ENCODE results near the gene ASB18. TPM values are rescaled to one million over a fixed set of nuclear protein-coding genes. Genes with fewer than 3 reads are reported as not detected.

The ASB18 gene
- total and polyA plus RNA-seq, 2 donors (not counting 3 experiments of a cell fraction or from before 2014, with no cell fraction given) = not detected

- FAIRE-seq (no peak), DNase-seq (ENCODE audit: low read depth, low spot score) (no peak)
- Histone ChIP-seq H3K27ac (ENCODE audit: insufficient read depth, low read depth, low read length) (no peak overlapping the region), H4K20me1 (replicated peaks; ENCODE audit: control insufficient read depth, extremely low read depth, insufficient read depth, low read length) (no peaks in the 10 kb centered on the region), H3K4me1 (ENCODE audit: control insufficient read depth, extremely low read depth, insufficient read depth, low read length) (no peaks in the 10 kb centered on the region), H3K4me3 (replicated peaks in 1 of 3; ENCODE audit: insufficient read depth in 1 of 3, low read depth in 1 of 3, low read length in 3 of 3) (no peak overlapping the region), H3K79me2 (ENCODE audit: control insufficient read depth, insufficient read depth, low read length) (no peaks in the 10 kb centered on the region), H3K4me2 (ENCODE audit: insufficient read depth, low read length) (no peak overlapping the region), H3K9me1 (replicated peaks; ENCODE audit: control insufficient read depth, extremely low read depth, insufficient read depth, low read length) (no peaks in the 10 kb centered on the region), H3K9ac (replicated peaks; ENCODE audit: extremely low read depth, insufficient read depth, low read length) (no peak overlapping the region), H2AFZ (ENCODE audit: low read depth, low read length) (no peak overlapping the region), H3K9me3 (replicated peaks; ENCODE audit: control insufficient read depth, insufficient read depth, low read length) (no peaks in the 10 kb centered on the region), H3K36me3 (ENCODE audit: control insufficient read depth in 2 of 2, extremely low read depth in 1 of 2, insufficient read depth in 2 of 2, low read length in 2 of 2) (no peaks in the 10 kb centered on the region), H3K27me3 (ENCODE audit: control insufficient read depth in 2 of 2, insufficient read depth in 2 of 2, low read length in 2 of 2) (no peaks in the 10 kb centered on the region)
- no peak for TF ChIP-seq EZH2 (IDR thresholded peaks at IDR 0.05; ENCODE audit: borderline replicate concordance, low read depth, low read length, severe bottlenecking)
- no peak for TF ChIP-seq MAX (IDR thresholded peaks at IDR 0.05; ENCODE audit: insufficient read depth, insufficient read length)
- TF ChIP-seq FOS (IDR thresholded peaks at IDR 0.05; ENCODE audit: borderline replicate concordance, insufficient read depth, low read length) = no peak
- no peak for TF ChIP-seq JUN (IDR thresholded peaks at IDR 0.05; ENCODE audit: borderline replicate concordance, insufficient read depth, insufficient read length, low read depth)
- no peak for TF ChIP-seq MYC (IDR thresholded peaks at IDR 0.05; ENCODE audit: low read depth, low read length)
- TF ChIP-seq POLR2A (IDR thresholded peaks at IDR 0.05; ENCODE audit: low read depth, low read length) = no peak
- TF ChIP-seq GATA2 (IDR thresholded peaks at IDR 0.05; ENCODE audit: insufficient read depth, insufficient read length, low read depth, low read length) = no peak
- TF ChIP-seq CTCF (IDR thresholded peaks at IDR 0.05; ENCODE audit: extremely low read depth in 1 of 2, insufficient read depth in 1 of 2, low read depth in 1 of 2, low read length in 2 of 2) = no peak
- TF ChIP-seq POLR2AphosphoS5 (IDR thresholded peaks at IDR 0.05; ENCODE audit: insufficient read depth, low read depth, low read length) = no peak
- ChIA-PET POLR2A (no interaction called here), CTCF (no interaction called here)
- BruUV-seq (replicated peaks) = no TSS peak
- dilution Hi-C loops (cut with MboI; ENCODE audit: extremely low pct_ligation_motif_present, low sequenced_read_pairs) (no loop called here), intact Hi-C loops (cut with micrococcal nuclease) (no loop called here)
These were observed 48.4 kb downstream of the ASB18 start for GRCh38 chr2:236215761-236216333.

All from endothelial cell of umbilical vein (primary cell).